Sigmoid colon (tissue), 4 donors: ENCODE data around the gene ASH1L.

ENCODE experiments used
- EP300 ChIP-seq, 4 donors: sonication (generic); formaldehyde crosslinking; IDR thresholded peaks; one replicate each; pipeline ENCODE4 v1.6.1; 2017; ENCODE audit warnings: antibody characterized with exemption in 4 of 4
- POLR2A ChIP-seq, 2 donors: fragments of 450-650 bp; IDR thresholded peaks; one replicate each; pipeline ENCODE4 v1.6.1; 2016; ENCODE audit warnings: antibody characterized with exemption in 2 of 2, mild to moderate bottlenecking in 2 of 2, moderate library complexity in 2 of 2
- POLR2AphosphoS5 ChIP-seq, 4 donors: sonication (generic); formaldehyde crosslinking; IDR thresholded peaks; one replicate each; pipeline ENCODE4 v1.6.1; 2017; ENCODE audit warnings: antibody characterized with exemption in 4 of 4
- TF ChIP-seq, protein P1 (sequence below), 4 experiments: fragments of 450-650 bp in 3 of 4; fragments of 200-600 bp in 1 of 4; IDR thresholded peaks; one replicate each; pipeline ENCODE4 v1.5.1; 2016 to 2019; ENCODE audit warnings: antibody characterized with exemption in 4 of 4, mild to moderate bottlenecking in 3 of 4, moderate library complexity in 2 of 4

DNA sequence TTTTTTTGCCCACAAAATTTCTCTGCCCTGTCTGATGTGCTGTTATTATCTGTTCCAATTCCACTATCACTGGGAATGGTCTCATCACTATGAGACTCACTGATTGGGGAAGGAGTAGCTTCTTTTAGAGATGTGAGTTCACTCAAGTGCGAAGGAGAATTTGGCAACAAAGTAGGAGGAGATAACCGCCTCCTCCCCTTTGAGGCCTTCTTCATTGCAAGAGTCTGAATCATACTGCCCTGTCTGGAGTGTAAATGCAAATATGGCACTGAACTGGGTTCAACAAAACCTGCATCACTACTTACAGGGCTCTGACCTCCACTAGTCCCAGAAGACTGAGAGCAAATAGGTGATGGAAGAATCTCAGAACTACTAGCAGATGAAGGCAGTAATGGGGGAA lies 83.4 kb downstream of the ASH1L start:
- TF ChIP-seq, protein P1, sequence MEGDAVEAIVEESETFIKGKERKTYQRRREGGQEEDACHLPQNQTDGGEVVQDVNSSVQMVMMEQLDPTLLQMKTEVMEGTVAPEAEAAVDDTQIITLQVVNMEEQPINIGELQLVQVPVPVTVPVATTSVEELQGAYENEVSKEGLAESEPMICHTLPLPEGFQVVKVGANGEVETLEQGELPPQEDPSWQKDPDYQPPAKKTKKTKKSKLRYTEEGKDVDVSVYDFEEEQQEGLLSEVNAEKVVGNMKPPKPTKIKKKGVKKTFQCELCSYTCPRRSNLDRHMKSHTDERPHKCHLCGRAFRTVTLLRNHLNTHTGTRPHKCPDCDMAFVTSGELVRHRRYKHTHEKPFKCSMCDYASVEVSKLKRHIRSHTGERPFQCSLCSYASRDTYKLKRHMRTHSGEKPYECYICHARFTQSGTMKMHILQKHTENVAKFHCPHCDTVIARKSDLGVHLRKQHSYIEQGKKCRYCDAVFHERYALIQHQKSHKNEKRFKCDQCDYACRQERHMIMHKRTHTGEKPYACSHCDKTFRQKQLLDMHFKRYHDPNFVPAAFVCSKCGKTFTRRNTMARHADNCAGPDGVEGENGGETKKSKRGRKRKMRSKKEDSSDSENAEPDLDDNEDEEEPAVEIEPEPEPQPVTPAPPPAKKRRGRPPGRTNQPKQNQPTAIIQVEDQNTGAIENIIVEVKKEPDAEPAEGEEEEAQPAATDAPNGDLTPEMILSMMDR (IDR thresholded peaks at IDR 0.05) = no peak
- TF ChIP-seq POLR2AphosphoS5 (IDR thresholded peaks at IDR 0.05) (no peak), POLR2A (IDR thresholded peaks at IDR 0.05) (no peak), EP300 (IDR thresholded peaks at IDR 0.05) (no peak)
